NCI-H146 (cell line): ENCODE results near the gene ZCCHC2.

Source experiments
- DNase-seq: peaks from one replicate; lab custom pipeline; 2025; lab: John Stamatoyannopoulos, UW

Gene ZCCHC2

DNA sequence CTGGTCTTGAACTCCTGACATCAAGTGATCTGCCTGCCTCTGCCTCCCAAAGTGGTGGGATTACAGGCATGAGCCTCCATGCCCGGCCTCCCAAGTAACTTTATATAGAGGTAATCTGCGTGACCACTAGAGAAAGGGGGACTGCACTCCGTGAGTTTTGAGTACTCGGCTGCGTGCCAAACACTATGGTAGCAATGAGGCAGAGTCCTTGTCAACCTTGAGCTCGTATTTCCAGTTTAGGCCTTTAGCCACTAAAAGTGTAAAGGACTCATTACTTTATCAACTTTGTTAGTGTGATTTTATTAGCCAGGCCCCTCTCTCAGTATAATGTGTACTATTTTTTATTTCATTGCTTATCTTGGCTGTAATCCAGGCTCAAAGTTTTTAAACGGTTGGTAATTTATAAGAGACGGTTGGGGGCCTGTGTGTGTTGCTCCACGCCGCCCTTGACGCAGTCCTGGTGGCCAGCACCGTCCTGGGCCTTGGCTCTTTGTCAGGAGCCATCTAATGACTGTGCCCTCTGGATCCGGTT is 56.2 kb downstream of the ZCCHC2 start:
- no peak for DNase-seq

DNA sequence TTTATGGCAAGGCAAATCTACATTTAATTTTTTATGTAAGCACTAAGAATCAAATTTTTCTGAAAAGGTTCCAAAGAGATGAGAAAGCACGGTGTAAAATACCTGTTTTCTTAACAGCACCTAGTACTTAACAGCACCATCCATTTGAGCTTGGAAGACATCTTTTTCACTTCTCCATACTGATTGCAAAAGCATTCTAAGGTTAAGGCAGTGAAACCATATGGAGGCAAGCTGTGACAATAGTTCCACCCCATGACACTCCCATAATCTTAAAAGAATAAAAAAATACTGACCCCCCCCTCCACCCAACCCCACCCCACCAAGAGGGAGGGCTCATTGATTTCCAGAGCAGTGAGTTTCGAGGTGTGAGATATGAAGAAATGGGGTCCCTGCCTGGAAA is 60.6 kb downstream of the ZCCHC2 start:
- no peak for DNase-seq

DNA sequence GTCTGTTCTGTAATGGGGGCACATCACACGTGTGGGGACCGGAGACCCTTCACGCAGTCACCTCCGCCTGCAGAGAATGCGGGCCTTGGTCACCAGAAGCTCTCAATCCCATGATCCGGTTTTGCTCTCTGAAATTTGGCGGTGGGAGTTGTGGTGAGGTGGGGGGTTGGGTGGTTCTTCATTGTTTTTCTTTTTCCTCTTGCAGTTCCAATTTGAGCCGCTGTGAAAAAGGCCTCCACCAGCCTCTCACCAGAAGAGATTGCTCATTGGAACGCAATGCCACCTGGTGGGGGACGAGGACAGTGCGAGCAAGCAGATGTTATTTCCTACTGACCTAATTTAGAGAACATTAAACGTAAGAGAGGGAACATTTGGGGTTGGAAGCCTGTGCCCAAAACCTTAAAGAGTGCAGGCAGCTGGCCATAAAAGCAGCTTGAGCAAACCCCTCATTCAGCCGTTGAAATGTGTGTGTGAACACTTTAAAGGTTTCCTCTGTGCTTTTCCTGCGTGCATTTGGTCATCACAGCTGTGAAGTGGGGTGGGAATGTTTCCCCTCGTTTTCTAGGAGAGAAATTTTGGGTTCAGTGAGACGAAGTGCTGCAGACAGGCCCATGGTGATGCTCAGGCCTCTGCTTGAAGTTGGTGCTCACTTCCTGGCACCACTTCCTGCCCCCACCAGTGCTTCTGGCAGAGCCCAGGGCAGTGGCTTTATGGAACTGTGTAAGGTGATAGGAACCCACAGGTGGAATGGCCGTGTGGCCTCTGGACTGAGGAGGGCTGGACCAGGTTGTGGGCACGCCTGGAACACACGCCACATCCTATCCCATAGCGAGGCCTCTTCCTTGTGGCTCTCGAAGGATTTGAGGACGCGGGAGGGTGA is 61.7 kb downstream of the ZCCHC2 start:
- peak; percentile 92 for DNase-seq

DNA sequence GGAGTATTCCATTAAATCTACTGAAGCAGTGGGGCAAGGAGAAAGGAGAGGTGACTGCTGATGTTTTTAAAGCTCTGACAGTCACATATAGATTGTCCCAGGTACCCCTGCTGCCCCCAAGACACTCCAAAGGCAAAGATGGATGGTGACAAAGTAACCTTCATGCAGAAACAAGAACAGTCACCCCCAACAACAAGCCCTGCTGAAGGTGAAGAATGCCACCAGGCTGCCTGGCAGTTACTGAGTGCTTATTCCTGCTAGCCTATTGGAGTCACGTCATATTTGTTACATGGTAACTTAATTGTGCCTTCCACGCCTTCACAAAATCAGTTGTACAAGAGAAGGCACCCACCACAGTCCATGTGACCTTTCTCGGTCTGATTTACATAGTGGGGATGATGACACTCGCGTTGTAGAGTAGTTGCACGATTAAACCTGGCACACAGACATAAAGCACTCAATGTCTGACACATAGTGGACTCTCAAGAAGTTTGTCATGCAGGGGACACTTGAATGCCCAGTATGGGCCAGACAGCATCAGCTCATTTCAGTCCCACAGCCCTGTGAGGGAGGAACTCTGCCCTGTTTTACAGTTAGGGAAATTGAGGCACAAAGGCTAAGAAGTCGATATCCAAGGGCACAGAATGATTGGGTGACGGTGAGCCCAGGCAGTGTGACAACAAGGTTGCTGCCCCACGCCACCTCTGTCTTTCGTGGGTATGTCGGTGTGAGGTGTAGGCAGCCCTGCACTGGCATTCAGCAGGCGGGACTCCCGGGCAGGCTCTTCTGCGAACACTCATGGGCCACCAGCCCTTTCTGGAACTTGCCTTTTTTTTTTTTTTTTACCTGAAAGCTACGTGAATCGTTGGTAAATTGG is 62.7 kb downstream of the ZCCHC2 start:
- DNase-seq = no peak

DNA sequence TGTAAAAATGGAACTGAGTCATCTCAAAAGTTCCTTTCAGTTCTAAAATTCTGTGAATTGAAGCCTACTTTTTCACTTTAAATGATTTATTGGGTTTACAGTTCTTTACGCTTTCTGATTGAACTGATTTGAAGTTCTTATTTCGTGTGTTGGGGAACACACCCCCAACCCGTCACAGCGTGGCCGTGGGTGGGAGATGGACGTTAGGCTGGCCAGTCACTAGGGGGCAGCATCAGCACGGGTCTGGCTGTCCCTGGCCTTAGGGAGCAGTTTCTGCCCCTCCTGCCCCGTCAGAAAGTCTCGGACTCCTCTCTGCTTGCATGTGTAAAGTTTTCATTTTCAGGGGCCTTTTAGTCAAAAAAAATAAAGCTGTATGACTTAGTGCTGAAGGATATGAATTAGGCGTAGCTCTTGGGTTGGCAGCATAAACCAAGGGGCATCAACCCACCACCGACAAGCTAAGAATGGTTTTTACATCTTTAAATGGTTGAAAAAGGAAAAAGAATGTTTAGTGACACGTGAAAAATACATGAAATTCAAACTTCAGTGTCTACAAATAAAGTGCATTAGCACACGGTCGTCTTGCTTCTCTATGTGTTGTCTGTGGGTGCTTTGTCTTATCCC is 63.4 kb downstream of the ZCCHC2 start:
- DNase-seq = peak; percentile 83

DNA sequence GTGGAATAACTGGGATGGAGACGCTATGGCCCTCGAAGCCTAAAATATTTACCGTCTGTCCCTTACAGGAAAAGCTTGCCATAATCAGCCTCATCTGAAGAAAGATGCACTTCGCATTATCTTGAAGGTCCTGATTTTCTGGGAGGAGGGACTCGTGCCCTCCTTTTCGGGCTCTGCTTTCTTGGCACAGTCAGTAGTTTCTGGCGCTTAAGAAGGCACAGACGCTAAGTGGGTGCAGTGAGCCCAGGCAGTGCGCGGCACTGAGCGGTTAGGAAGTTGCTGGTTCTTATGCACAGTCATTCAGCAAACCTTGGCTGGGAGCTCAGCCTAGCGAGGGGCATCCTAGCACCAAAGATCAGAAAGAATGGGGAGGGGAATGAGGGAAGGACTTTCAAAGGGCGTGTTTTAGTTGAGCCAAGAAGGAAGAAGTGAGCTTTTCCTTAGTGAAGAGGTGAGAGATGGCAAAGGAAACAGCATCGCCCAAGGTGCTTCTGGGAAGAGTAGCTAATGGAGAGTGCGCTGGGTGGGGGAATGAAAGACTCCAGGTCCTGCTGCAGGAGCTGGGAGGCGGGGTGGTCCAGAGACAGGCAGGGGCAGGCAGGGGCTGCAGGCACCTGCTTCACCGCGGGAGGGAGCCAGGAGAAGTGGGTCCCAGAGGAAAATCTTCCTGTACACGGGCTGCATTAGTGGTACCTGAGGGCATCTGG is 64.1 kb downstream of the ZCCHC2 start:
- no peak for DNase-seq

DNA sequence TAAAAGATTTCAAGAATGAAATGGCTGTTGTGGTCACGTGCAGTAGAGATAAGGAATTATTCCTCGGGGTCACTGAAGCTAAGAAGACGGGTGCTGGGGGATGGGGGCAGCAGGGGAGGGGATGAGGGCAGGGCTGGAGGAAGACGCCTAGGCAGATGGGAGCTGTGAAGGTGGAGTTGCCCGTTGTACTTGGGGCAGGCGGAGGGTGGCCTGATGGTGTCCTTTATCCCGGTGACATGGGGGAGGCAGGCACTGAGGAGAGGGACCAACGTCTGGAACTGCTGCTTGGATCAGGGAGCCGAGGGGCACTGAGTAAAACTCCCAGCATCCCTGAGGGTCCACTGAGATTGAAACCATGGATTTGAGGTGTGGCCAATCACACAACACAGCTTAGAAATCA is 64.9 kb downstream of the ZCCHC2 start:
- no peak for DNase-seq

DNA sequence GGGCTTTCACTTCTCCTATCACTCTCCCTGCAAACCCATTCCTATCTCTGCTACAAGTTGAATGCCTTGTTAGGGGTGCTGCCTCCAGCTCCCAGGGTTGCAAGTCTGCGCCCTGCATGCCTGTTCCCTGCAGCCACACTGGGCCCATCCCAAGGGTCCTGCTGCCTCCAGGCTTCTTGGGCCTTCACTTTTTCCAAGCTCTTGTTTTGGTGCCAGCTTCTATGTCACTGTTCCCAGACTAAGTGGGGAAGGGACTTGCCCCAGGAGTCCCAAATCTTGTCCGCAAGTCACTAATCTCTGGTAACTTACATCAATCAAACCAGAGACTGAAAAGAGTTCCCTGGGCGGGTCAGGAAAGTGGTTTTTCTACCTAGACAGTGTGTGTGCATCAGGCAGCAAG is 65.4 kb downstream of the ZCCHC2 start:
- no peak for DNase-seq

DNA sequence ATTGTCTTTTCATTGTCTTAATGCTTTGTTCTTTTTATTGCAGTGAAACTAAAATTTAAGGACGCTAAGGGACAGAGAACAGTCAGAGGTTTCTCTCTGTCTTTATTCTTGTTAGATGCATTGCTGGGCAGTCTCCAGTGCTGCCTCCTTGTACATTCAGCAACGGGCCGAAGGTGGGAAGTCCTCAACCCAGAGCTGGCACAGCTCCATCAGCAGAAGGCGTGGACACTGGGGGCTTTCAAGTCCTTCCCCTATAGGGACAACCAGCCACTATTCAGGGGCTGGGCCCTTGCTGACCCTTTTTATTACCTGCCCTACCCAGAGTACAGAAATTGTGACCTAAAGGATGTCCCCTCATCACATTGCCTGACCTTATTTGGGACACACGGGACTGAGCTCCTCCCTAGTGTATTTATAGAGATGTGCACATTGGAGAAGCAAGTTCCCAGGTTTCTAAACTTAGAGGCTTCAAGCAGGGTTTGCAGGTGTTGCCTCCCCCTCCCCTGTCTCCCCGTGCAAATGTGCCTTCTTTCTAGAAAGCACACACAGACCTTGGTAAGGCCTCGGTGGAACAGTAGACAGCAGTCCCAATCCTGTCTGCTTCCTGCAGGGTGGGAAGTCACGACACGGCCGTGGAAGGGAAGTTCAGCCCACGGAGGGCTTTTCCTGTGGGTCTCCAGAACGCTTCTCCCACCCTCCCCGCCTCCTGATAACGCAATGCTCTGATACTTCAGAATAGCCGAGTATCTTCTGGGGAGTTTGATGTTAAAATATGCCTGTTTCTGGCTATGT is 68.2 kb downstream of the ZCCHC2 start:
- no peak for DNase-seq

DNA sequence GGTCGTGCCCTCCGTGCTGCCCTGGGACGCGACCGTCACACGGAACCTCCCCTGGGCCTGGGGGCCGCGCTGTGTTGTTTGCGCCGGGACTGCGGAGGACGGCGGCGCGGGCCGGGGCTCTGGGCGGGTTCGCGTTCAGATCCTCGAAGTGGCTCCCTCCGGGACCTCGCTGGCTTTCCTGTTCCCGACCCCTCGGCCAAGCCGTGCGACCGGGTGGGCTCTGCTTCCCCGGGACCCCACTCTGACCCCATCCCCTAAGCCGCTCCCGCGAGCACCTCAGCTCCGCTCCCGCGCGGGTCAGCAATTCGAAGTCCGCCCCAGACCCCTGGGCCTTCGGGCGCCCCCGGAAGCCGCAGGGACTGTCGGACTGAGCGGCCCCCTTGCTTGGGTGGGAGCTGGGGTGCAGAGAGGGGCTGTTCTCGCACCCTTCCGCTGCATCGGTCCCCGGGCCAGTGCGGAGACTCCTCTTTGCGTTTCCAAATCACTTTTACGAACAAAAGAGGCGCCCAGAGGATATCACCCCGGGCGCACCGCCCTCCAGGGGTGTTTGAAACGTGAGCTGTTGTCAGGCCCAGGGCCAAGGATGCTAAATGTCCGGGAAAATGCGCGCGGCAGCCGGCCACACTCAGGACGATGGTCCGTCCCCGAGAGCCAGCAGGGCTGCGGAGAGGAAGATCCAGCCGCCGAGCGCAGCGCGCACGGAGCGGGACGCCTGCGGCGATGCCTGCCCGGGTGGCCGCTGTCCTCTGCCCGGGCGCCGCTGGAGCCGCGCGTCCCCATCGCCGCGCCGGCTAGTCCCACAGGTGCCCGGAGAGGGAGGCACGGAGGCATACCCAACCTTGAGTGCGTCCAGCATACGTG is 73.5 kb downstream of the ZCCHC2 start:
- DNase-seq = peak; percentile 82

DNA sequence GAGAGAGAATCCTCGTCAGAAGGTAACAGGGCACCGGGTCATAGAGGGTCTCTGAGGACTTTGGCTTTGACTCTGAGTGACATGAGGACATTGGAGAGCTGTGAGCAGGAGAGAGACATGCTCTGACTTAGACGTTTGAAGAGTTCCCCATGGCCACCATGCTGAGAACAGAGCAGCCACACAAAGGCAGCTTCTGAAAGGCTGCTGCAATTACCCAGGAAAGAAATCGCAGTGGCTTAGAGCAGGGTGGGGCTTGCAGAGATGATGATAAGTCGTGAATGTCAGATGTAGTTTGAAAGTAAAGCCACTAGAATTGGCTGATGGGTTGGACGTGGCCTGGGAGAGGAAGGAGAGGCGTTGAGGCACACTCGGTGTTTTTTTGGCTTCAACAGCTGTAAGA is 79.0 kb downstream of the ZCCHC2 start:
- DNase-seq = peak; percentile 46

DNA sequence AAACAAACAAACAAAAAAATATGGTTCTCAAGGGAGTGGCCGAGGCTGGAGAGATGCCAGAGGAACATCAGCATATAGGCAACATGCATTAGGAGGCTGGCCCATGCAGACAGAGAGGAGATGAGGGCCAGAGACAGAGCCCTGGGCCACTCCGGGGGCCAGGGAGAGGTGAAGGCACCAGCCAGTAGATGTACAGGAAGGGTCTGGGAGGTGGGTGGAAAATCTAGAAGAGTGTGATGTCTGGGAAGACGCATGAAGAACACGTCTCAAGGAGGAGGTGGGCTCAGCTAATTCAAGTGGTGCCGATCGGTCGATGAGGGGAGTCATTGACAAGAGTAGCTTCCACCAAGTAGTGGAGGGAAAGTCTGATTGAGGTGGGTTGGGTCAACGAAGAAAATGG is 79.9 kb downstream of the ZCCHC2 start:
- DNase-seq = no peak

DNA sequence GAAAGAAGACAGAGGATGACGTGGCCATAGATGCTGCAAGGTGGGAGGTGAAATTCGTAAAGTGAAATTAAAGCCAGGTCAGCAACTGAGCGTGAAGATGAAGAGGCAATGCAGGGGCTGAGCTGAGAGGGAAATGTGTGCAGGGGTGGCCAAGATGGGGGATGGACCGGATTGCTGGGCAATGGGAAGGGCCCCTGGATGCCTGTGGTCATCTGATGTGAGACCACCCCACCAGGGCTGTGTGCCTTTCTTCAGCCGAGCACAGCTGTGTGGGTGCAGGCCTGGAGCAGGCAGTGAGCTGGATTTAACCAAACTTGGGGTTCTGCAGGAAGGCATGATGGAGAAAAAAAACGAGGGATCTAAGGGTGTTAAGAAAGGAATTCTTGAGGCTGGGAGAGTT is 80.4 kb downstream of the ZCCHC2 start:
- no peak for DNase-seq

DNA sequence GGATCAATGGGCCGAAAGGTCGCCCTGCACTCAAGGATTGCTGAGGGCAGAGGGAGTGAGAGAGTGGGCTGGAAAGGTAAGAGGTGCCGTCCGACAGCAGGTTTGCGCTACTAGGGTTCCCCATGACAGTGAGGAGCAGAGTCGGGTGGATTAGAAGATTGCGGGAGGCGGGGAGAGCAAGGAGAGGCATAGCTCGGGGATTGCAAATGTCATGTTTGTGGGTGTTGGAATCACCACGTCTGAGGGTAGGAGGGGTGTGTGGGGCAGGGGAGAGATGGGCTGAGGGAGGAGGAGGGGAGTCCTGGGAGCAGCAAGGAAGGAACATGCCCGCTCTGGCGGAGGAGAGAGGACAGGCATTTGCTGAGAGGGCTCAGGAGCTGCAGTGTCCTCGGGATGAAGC is 81.2 kb downstream of the ZCCHC2 start:
- no peak for DNase-seq

DNA sequence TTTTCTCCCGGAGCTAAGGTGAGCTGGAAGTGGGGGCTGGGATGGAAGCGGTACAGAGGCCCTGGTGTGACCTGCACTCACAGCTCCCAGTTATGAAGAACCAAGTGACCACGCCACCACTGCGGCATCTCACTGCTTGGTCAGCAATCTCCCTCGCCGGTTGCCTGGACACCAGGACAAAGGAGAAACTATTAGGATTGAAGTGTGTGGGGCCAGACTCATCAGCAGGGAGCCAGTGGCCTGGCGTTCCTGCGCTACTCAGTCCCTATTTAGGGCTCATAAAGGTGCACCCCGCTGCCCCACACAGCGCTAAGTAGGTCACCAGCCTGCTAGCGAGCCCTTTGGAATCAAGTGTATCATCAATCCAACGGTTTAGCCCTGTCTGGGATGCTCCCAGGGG is 82.9 kb downstream of the ZCCHC2 start:
- peak; percentile 81 for DNase-seq

DNA sequence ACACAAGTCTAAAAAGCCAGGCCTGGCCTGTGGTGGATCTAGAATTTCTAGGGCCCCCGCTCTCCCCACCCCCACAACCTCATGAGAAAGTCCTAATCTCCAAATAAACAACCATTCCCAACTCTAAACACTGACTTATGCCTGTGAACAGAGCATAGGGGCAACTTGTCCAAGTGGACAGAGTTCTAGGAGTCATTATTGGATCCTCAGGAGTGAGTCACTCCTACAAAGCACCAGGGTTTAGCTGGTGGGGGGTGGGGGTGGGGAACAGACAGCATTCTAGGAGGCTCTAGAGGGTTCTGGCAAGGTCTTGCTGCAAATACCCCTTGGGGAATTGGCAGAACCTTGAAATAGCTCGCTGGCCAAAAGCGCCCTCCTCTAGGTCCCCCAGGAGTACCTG is 83.3 kb downstream of the ZCCHC2 start:
- no peak for DNase-seq

DNA sequence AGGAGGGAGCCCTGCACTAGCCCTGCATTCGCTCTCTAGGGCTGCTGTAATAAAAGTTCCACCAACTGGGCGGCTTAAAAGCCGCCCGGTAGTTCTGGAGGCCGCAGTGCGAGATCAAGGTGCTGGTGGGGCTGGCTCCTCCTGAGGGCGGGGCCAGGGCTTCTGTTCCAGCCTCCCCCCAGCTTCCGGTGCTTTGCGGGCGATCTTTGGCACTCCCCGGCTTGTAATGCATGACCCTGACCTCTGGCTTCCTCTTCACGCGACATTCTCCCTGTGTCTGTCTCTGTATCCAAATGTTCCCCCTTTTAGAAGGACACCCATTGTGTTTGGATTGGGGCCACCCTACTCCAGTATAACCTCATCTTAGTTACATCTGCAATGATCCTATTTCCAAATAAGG is 84.5 kb downstream of the ZCCHC2 start:
- DNase-seq = no peak

DNA sequence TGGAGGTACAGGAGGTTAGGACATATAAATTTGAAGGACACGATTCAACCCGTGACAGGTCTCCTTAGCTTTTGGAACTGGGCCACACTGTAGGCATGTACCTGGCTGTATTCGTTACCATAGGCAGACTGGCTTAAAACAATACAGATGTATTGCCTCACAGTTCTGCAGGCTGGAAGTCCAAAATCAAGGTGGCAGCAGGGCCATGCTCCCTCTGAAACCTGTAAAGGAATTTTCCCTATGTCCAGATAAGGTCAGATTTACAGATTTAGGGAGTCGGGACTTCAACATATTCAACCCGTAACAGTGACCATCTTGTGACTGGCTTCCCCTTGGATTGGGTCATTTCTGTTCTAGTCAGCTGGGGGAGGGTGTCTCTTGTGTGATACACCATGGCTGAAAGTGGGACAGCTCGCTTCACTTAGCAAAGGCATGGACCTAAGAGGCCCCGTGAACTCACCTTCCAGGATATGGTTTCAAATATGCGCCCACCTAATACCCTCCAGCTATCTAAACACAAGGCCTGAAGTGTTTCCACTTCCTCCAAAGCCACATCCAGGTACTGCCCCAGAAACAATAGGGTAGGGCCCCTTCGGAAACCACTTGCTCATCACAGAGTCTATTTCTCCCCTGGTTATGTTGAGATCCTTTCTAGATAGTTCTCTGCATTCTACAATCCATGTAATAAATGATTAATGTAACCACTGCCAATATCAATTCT is 85.0 kb downstream of the ZCCHC2 start:
- DNase-seq = no peak

DNA sequence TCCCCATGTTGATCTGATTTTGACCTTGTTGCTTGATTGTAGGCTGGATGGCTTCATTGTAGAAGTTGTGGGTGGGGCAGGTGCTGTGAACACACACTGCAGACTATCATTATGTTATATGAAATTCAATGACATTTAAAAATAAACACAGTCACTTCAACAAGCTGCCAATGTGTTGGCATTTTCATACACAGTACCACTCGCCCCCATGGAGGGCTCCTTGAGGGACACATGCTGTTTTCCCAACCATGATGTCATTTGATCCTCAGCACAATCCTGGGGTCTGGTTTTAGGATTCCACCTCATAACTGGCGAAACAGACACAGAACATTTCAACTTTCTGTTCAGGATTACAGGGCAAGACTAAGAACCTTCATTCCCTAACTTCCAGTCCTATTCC is 86.9 kb downstream of the ZCCHC2 start:
- DNase-seq = peak; percentile 26
